GM18517 (cell line): Measurements from ENCODE around the gene FMNL2.
"Not testable (repeated sequence)": the region's sequence is repeated elsewhere in the genome, so short reads cannot be mapped to it uniquely, and the experiment has no call there.

Experiments
- ATAC-seq: cut with Tn5 transposase; IDR thresholded peaks from one replicate; pipeline ENCODE4 v1.9.1; 2021; ENCODE audit warnings: mild to moderate bottlenecking, moderate library complexity; ENCODE audit not compliant: unreplicated experiment

Gene FMNL2

GRCh38 chr2:152513681-152514080, 178.7 kb downstream of the FMNL2 start:
- ATAC-seq = no peak

GRCh38 chr2:152518034-152518433, 183.1 kb downstream of the FMNL2 start:
- no peak for ATAC-seq

GRCh38 chr2:152518641-152519580, 183.9 kb downstream of the FMNL2 start:
- no peak for ATAC-seq

GRCh38 chr2:152519581-152519952, 184.6 kb downstream of the FMNL2 start:
- ATAC-seq = no peak

GRCh38 chr2:152520759-152521158, 185.8 kb downstream of the FMNL2 start:
- no peak for ATAC-seq

- not testable (repeated sequence) for ATAC-seq
Measured at GRCh38 chr2:152522446-152522845, 187.5 kb downstream of the FMNL2 start.

- ATAC-seq = no peak
Measured at GRCh38 chr2:152523091-152523490, 188.1 kb downstream of the FMNL2 start.

- ATAC-seq = no peak
Measured at GRCh38 chr2:152525277-152525838, 190.4 kb downstream of the FMNL2 start.

- no peak for ATAC-seq
Measured at GRCh38 chr2:152529420-152530115, 194.6 kb downstream of the FMNL2 start.

- ATAC-seq = no peak
Measured at GRCh38 chr2:152532241-152532640, 197.3 kb downstream of the FMNL2 start.

GRCh38 chr2:152534460-152535135, 199.6 kb downstream of the FMNL2 start:
- no peak for ATAC-seq

- ATAC-seq = no peak
Measured at GRCh38 chr2:152537081-152537651, 202.2 kb downstream of the FMNL2 start.

GRCh38 chr2:152539424-152539823, 204.4 kb downstream of the FMNL2 start:
- no peak for ATAC-seq

- no peak for ATAC-seq
Measured at GRCh38 chr2:152541712-152542111, 206.7 kb downstream of the FMNL2 start.

GRCh38 chr2:152542337-152542994, 207.5 kb downstream of the FMNL2 start:
- ATAC-seq = no peak

GRCh38 chr2:152542995-152543481, 208.1 kb downstream of the FMNL2 start:
- ATAC-seq = no peak

GRCh38 chr2:152543717-152544116, 208.7 kb downstream of the FMNL2 start:
- ATAC-seq = no peak

- no peak for ATAC-seq
Measured at GRCh38 chr2:152544638-152545037, 209.7 kb downstream of the FMNL2 start.

- ATAC-seq = no peak
Measured at GRCh38 chr2:152546230-152546837, 211.4 kb downstream of the FMNL2 start.
